Nephron progenitor cell (in vitro differentiated cells): Measurements from ENCODE around the gene PGLYRP4.

Source experiments
- DNase-seq: peaks from one replicate; pipeline ENCODE4 v3.0.0; 2021
- H3K27ac Mint-ChIP-seq: 2 replicates; pipeline ENCODE4 v1.8.0; 2021; ENCODE audit warnings: mild to moderate bottlenecking, moderate library complexity, mixed read lengths
- H3K27me3 Mint-ChIP-seq: 2 replicates; pipeline ENCODE4 v1.8.0; 2021; ENCODE audit warnings: mild to moderate bottlenecking, low read depth, mixed read lengths; ENCODE audit not compliant: poor library complexity
- H3K36me3 Mint-ChIP-seq: 2 replicates; pipeline ENCODE4 v1.8.0; 2021; ENCODE audit warnings: low read depth, mixed read lengths
- H3K4me1 Mint-ChIP-seq: 2 replicates; pipeline ENCODE4 v1.8.0; 2021; ENCODE audit warnings: mixed read lengths
- H3K4me3 Mint-ChIP-seq: 2 replicates; pipeline ENCODE4 v1.8.0; 2021; ENCODE audit warnings: mild to moderate bottlenecking, moderate library complexity, mixed read lengths
- H3K9me3 Mint-ChIP-seq: 2 replicates; pipeline ENCODE4 v1.8.0; 2021; ENCODE audit warnings: mild to moderate bottlenecking, moderate library complexity, mixed read lengths
- TF ChIP-seq, protein P1 (sequence below): fragments of 200-600 bp; sonication (generic); IDR thresholded peaks from 2 replicates; pipeline ENCODE4 v1.5.0; 2021; ENCODE audit warnings: antibody characterized with exemption

The PGLYRP4 gene

DNA sequence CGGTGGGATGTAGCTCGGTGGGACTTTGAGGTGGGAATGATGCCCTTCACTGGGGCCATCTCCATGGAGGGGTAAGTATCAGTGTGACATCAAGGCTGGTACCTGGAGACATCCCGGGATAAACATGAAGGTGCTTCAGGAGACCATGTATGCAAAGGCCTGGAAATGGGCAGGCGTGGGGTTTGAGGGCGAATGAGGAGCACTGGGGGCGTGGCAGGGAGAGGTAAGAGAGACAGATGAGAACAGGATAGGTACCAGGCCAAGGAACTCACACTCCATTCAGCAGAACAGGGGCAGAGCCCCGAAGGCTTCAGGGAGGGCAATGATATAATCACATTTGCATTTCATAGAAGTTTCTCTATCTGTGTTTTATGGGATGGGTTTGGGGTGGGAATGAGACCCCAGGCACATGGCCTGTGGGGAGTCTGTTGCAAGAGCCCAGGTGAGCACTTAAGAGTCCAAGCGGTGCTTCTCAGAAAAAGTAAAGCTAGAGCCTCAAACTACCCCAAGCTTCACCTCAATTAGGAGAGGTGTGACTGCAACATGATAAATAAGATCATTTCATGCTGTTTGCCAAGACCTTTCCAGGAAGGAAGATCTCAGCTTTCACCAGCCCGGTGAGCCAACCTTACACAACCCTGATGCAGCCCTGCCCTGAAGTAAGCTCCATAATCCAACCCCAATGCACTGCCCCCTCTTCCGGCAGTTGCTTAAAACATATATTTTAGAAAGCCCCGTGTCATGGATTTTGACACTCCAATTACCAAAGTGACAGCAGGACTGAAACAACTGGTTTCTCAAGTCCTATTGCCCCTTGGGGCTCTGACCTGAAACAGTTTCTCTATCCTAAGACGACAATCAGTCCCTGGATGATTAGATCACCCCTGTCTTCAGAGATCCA, 16.4 kb upstream of the PGLYRP4 start:
- peaks cover 13% of the 10 kb centered on the region for H3K27me3 Mint-ChIP-seq
- H3K27ac Mint-ChIP-seq: no peak overlapping the region

DNA sequence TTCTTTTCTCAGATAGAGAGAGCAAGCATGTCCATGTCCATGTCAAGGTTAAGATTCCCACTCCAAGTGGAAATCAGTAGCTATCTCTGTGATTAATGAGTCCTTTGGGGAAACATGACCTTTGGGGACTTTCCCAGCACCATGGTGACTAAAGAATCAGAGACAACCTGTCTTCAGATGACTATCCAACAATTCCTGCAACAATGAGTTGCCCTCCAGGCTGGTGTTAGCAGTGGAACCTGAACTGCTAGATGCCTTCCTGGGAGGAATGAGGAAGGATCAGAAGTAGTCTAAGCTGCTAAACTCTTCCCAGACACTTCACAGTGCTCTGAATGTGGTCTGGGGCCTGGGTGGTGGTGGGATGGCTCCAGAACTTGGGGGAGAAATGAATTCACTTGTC, 15.5 kb upstream of the PGLYRP4 start:
- no peaks in the 10 kb centered on the region for H3K36me3 Mint-ChIP-seq
- no peaks in the 10 kb centered on the region for H3K4me1 Mint-ChIP-seq
- DNase-seq: no peak
- peaks cover 13% of the 10 kb centered on the region for H3K27me3 Mint-ChIP-seq
- no peak overlapping the region for H3K27ac Mint-ChIP-seq
- TF ChIP-seq, protein P1, sequence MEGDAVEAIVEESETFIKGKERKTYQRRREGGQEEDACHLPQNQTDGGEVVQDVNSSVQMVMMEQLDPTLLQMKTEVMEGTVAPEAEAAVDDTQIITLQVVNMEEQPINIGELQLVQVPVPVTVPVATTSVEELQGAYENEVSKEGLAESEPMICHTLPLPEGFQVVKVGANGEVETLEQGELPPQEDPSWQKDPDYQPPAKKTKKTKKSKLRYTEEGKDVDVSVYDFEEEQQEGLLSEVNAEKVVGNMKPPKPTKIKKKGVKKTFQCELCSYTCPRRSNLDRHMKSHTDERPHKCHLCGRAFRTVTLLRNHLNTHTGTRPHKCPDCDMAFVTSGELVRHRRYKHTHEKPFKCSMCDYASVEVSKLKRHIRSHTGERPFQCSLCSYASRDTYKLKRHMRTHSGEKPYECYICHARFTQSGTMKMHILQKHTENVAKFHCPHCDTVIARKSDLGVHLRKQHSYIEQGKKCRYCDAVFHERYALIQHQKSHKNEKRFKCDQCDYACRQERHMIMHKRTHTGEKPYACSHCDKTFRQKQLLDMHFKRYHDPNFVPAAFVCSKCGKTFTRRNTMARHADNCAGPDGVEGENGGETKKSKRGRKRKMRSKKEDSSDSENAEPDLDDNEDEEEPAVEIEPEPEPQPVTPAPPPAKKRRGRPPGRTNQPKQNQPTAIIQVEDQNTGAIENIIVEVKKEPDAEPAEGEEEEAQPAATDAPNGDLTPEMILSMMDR: no peak
- peaks cover 14% of the 10 kb centered on the region for H3K9me3 Mint-ChIP-seq
- no peak overlapping the region for H3K4me3 Mint-ChIP-seq

More for the DNA sequence above, 16.4 kb upstream of the PGLYRP4 start:
- H3K9me3 Mint-ChIP-seq: peaks cover 14% of the 10 kb centered on the region
- no peaks in the 10 kb centered on the region for H3K36me3 Mint-ChIP-seq
- H3K4me1 Mint-ChIP-seq: no peaks in the 10 kb centered on the region
- H3K4me3 Mint-ChIP-seq: no peak overlapping the region
- no peak for DNase-seq
- TF ChIP-seq, protein P1: no peak

DNA sequence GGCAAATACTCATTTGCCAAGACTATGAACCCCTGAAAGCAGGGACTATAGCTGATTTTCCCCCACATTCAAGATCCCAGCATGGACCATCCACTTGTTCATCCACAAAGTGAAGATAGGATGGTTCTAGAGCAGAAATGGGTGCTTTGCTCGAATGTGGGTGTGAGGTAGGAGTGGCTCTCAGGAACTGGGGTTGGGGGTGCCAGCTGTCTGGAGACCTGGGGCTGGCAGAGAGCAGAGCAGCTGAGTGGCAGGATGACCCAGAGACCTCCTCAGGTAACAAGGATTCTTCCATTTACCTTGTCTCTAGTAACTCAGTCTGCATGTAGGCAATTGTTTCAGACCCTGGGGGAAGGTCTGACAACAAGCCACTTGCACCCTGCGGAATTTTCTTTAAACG, 15.0 kb upstream of the PGLYRP4 start:
- Mint-ChIP-seq H3K9me3 (peaks cover 14% of the 10 kb centered on the region), H3K4me1 (no peaks in the 10 kb centered on the region), H3K27ac (no peak overlapping the region), H3K4me3 (no peak overlapping the region), H3K36me3 (no peaks in the 10 kb centered on the region), H3K27me3 (peaks cover 13% of the 10 kb centered on the region)
- TF ChIP-seq, protein P1: no peak
- no peak for DNase-seq

DNA sequence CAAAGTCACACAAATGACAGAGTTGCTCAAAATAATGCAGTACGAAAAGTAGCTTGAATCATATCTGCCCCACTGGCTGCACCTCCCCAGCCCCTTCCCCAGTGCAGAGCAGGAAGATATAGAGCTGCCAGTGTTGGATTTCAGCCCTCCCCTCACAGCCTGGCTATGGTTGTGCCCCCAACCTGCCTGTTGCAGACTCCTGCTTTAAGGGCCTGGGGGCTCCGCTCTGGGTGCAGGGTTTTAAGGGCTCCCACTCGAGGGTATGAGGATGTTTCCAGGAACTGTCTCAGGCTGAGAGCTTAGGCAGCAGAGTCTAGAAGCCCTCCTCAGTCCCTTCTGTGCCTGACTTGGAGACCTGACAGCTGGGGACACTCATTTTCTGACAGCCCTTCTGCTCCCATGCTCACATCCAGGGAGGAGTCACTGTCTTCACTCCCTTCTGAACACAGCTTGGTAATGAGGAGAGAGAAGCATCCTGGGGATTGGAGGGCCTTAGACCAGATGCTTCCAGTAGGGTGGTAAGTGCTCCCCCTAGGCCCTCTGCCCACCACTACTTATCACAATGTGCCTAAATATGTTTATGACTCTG, 13.6 kb upstream of the PGLYRP4 start:
- Mint-ChIP-seq H3K27me3 (peaks cover 13% of the 10 kb centered on the region), H3K9me3 (peaks cover 11% of the 10 kb centered on the region), H3K4me1 (no peaks in the 10 kb centered on the region), H3K27ac (no peak overlapping the region), H3K36me3 (no peaks in the 10 kb centered on the region), H3K4me3 (no peak overlapping the region)
- TF ChIP-seq, protein P1: no peak
- no peak for DNase-seq

DNA sequence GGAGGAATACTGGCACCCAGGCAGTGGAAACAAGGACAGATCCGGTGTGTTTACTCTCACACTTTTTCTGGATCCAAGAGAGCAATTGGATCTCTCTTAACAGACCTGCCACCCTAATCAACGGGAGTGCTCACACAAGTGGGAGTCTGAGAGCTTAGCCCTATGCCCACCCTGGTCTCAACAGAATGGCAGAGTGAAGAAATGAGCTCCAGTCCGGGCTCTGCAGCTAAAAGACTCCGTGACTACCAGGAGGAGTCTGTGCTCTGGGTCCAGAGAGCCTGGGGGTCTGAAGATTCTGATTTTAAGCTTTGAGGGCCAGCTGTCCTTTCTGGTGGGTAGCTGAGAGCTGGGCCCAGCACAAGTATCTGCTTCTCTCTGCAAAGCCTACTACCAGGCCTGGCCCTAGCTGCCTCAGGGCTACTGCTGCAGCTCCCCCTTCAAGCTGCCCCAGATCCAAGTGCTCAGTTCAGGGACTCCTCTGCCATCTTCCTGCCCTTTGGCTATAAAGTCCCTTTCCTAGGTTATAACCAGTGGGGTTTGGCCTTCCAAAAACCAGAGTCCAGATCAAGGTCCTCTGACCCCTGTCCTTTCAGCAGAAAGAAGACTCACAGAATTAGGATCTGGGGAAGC, 13.0 kb upstream of the PGLYRP4 start:
- peaks cover 13% of the 10 kb centered on the region for H3K27me3 Mint-ChIP-seq
- TF ChIP-seq, protein P1: no peak
- H3K9me3 Mint-ChIP-seq: peaks cover 11% of the 10 kb centered on the region
- H3K36me3 Mint-ChIP-seq: no peaks in the 10 kb centered on the region
- no peak overlapping the region for H3K4me3 Mint-ChIP-seq
- no peak for DNase-seq
- no peaks in the 10 kb centered on the region for H3K4me1 Mint-ChIP-seq
- H3K27ac Mint-ChIP-seq: no peak overlapping the region
